ENCODE data around the gene MOB3C.

The MOB3C gene

DNA sequence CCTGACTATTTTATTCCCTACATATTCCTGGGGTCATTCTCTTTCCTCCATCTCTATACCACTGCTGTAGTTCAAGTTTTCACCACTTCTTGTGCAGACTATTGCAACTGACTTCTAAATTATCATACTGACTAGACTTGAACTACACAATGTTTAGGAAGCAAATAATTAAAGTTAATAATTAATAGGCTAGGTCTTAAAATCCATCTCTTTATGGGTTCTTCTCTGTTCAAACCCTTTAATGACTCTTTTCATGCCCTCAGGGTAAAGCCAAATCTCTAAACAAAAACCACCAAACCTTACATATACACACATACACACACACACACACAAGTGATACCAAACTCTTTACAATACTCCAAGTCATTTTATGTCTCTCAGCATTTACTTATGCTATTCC is 22.3 kb upstream of the MOB3C start:
- Histone ChIP-seq H3K27ac (ENCODE audit: low read length) (no peak overlapping the region), H3K36me3 (replicated peaks; ENCODE audit: insufficient read depth, low read length) (no peaks in the 10 kb centered on the region), H4K20me1 (ENCODE audit: insufficient read depth, low read length) (no peaks in the 10 kb centered on the region), H3K4me2 (ENCODE audit: low read depth, low read length) (no peak overlapping the region), H3K9me3 (replicated peaks; ENCODE audit: insufficient read depth, low read length) (no peaks in the 10 kb centered on the region), H3F3A (ENCODE audit: insufficient read depth, low read length) (no peaks in the 10 kb centered on the region), H3K79me2 (ENCODE audit: low read length) (no peaks in the 10 kb centered on the region), H3K27me3 (replicated peaks; ENCODE audit: insufficient read depth, low read length) (no peaks in the 10 kb centered on the region), H2AFZ (ENCODE audit: low read length) (no peak overlapping the region), H3K9ac (ENCODE audit: low read length) (no peak overlapping the region), H3K9me2 (replicated peaks; ENCODE audit: insufficient read depth, low read length) (no peaks in the 10 kb centered on the region), H3K4me3 (ENCODE audit: low read length) (no peak overlapping the region), H3K4me1 (ENCODE audit: low read length) (no peaks in the 10 kb centered on the region)
- TF ChIP-seq EZH2phosphoT487 (IDR thresholded peaks at IDR 0.05; ENCODE audit: low read length) (no peak), EZH2 (optimal IDR thresholded peaks at IDR 0.05; ENCODE audit: low read depth, low read length) (no peak)
- TF ChIP-seq, protein P1, sequence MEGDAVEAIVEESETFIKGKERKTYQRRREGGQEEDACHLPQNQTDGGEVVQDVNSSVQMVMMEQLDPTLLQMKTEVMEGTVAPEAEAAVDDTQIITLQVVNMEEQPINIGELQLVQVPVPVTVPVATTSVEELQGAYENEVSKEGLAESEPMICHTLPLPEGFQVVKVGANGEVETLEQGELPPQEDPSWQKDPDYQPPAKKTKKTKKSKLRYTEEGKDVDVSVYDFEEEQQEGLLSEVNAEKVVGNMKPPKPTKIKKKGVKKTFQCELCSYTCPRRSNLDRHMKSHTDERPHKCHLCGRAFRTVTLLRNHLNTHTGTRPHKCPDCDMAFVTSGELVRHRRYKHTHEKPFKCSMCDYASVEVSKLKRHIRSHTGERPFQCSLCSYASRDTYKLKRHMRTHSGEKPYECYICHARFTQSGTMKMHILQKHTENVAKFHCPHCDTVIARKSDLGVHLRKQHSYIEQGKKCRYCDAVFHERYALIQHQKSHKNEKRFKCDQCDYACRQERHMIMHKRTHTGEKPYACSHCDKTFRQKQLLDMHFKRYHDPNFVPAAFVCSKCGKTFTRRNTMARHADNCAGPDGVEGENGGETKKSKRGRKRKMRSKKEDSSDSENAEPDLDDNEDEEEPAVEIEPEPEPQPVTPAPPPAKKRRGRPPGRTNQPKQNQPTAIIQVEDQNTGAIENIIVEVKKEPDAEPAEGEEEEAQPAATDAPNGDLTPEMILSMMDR (IDR thresholded peaks at IDR 0.05; ENCODE audit: low read length) = no peak
- DNase-seq = no peak

DNA sequence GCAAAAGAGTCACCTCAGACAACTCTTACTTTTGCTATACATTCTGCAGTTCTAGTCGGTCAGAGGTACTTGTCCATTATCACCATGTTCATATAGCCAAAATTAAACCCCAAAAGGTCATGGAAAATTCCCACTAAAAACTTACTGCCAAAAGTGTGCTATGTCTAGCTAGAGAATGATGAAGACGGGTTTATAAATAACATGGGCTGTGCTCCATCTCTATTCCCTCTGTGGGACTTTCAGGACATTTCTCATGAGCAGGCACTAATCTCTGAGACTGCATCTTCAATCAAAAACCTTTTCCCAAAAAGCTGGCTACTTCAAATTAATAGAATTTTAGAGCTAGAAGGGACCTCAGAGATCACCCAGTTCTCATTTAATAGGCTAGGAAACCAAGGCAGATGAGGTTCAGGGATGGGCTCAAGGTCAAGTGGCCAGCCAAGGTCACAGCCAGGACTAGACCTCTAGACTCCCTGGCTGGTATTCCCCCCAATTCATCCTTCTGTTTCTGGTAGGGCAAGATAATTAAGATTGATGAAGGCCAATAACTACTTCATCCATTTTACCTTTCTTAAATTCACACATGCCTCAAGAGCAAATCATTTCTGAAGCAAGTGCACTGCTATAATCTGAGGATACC is 21.0 kb upstream of the MOB3C start:
- Histone ChIP-seq H3K27me3 (replicated peaks; ENCODE audit: insufficient read depth, low read length) (no peaks in the 10 kb centered on the region), H3K4me1 (ENCODE audit: low read length) (no peaks in the 10 kb centered on the region), H2AFZ (ENCODE audit: low read length) (no peak overlapping the region), H3K4me2 (ENCODE audit: low read depth, low read length) (no peak overlapping the region), H3K36me3 (replicated peaks; ENCODE audit: insufficient read depth, low read length) (no peaks in the 10 kb centered on the region), H3K27ac (ENCODE audit: low read length) (no peak overlapping the region), H4K20me1 (ENCODE audit: insufficient read depth, low read length) (no peaks in the 10 kb centered on the region), H3K9me3 (replicated peaks; ENCODE audit: insufficient read depth, low read length) (no peaks in the 10 kb centered on the region), H3K9me2 (replicated peaks; ENCODE audit: insufficient read depth, low read length) (no peaks in the 10 kb centered on the region), H3F3A (ENCODE audit: insufficient read depth, low read length) (no peaks in the 10 kb centered on the region), H3K4me3 (ENCODE audit: low read length) (no peak overlapping the region), H3K9ac (ENCODE audit: low read length) (no peak overlapping the region), H3K79me2 (ENCODE audit: low read length) (no peaks in the 10 kb centered on the region)
- TF ChIP-seq, protein P1 (IDR thresholded peaks at IDR 0.05; ENCODE audit: low read length) = no peak
- TF ChIP-seq EZH2 (optimal IDR thresholded peaks at IDR 0.05; ENCODE audit: low read depth, low read length) = no peak
- no peak for TF ChIP-seq EZH2phosphoT487 (IDR thresholded peaks at IDR 0.05; ENCODE audit: low read length)
- DNase-seq = no peak

DNA sequence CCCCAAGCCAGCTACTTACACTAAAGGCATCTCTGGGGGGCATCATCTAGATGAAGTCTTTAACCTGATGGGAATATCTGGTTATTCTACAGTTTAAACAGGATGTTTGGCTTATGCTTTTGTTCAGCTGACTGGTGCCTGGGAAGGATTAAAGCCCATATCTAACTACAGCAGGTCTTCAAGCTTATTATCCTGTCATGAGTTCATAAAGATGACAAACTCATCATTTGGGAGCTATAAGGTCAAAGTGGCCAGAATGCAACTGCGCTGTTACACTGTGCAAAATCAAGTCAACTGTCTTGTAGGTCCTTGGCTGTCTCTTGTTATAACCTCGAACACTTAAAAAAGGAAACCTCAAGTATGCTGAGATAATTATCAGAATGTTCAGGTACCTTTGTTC is 18.6 kb upstream of the MOB3C start:
- H3K4me3 ChIP-seq (ENCODE audit: low read length) = no peak overlapping the region
- TF ChIP-seq, protein P1 (IDR thresholded peaks at IDR 0.05; ENCODE audit: low read length) = no peak
- TF ChIP-seq EZH2phosphoT487 (IDR thresholded peaks at IDR 0.05; ENCODE audit: low read length) (no peak), EZH2 (optimal IDR thresholded peaks at IDR 0.05; ENCODE audit: low read depth, low read length) (no peak)
- no peaks in the 10 kb centered on the region for H3K9me2 ChIP-seq (replicated peaks; ENCODE audit: insufficient read depth, low read length)
- no peak overlapping the region for H3K27ac ChIP-seq (ENCODE audit: low read length)
- no peaks in the 10 kb centered on the region for H4K20me1 ChIP-seq (ENCODE audit: insufficient read depth, low read length)
- no peaks in the 10 kb centered on the region for H3K36me3 ChIP-seq (replicated peaks; ENCODE audit: insufficient read depth, low read length)
- DNase-seq = no peak
- H3F3A ChIP-seq (ENCODE audit: insufficient read depth, low read length) = no peaks in the 10 kb centered on the region
- H2AFZ ChIP-seq (ENCODE audit: low read length) = no peak overlapping the region
- H3K9ac ChIP-seq (ENCODE audit: low read length) = no peak overlapping the region
- H3K4me1 ChIP-seq (ENCODE audit: low read length) = no peaks in the 10 kb centered on the region
- no peaks in the 10 kb centered on the region for H3K79me2 ChIP-seq (ENCODE audit: low read length)
- no peak overlapping the region for H3K4me2 ChIP-seq (ENCODE audit: low read depth, low read length)
- H3K9me3 ChIP-seq (replicated peaks; ENCODE audit: insufficient read depth, low read length) = no peaks in the 10 kb centered on the region
- H3K27me3 ChIP-seq (replicated peaks; ENCODE audit: insufficient read depth, low read length) = no peaks in the 10 kb centered on the region
